ENCODE results near the gene ZNF10.
A peak's percentile ranks its signal among the peaks of the same experiment; 100 is the strongest.

ZNF10 gene

GRCh38 chr12:133129368-133130037 lies 924 bp upstream of the ZNF10 start:
- H3K36me3 ChIP-seq: peaks cover 62% of the 10 kb centered on the region
- peaks cover 74% of the 10 kb centered on the region for H3K9me3 ChIP-seq
- TF ChIP-seq Cebpa-rat (IDR thresholded peaks at IDR 0.05): no peak
- no peaks in the 10 kb centered on the region for H3K27me3 ChIP-seq
- H3K27ac ChIP-seq: peak overlapping the region; percentile 84
- peak overlapping the region; percentile 58 for H3K4me2 ChIP-seq
- H3K4me3 ChIP-seq: peak overlapping the region; percentile 89
- peak overlapping the region; percentile 88 for H3K9ac ChIP-seq
- H3K4me1 ChIP-seq: peaks cover 12% of the 10 kb centered on the region; the same call in 1 of the 2 replicates
- no peaks in the 10 kb centered on the region for H4K20me1 ChIP-seq

GRCh38 chr12:133130808-133131128 lies 341 bp downstream of the ZNF10 start:
- H3K9me3 ChIP-seq: peaks cover 74% of the 10 kb centered on the region
- H3K4me2 ChIP-seq: peak overlapping the region; percentile 79
- peak overlapping the region; percentile 84 for H3K27ac ChIP-seq
- TF ChIP-seq Cebpa-rat (IDR thresholded peaks at IDR 0.05): no peak
- H3K4me1 ChIP-seq: peaks cover 12% of the 10 kb centered on the region; the same call in 1 of the 2 replicates
- H4K20me1 ChIP-seq: no peaks in the 10 kb centered on the region
- H3K4me3 ChIP-seq: peak overlapping the region; percentile 89
- peak overlapping the region; percentile 88 for H3K9ac ChIP-seq
- no peaks in the 10 kb centered on the region for H3K27me3 ChIP-seq
- peaks cover 63% of the 10 kb centered on the region for H3K36me3 ChIP-seq

- Histone ChIP-seq H3K9ac (no peak overlapping the region), H3K27ac (no peak overlapping the region), H3K36me3 (peaks cover 85% of the 10 kb centered on the region), H3K4me2 (no peak overlapping the region), H3K9me3 (peaks cover 89% of the 10 kb centered on the region), H3K4me1 (peaks cover 8% of the 10 kb centered on the region; the same call in 1 of the 2 replicates), H4K20me1 (no peaks in the 10 kb centered on the region), H3K27me3 (no peaks in the 10 kb centered on the region), H3K4me3 (no peak overlapping the region)
- no peak for TF ChIP-seq Cebpa-rat (IDR thresholded peaks at IDR 0.05)
Measured at GRCh38 chr12:133135747-133136146, 5.3 kb downstream of the ZNF10 start.

DNA sequence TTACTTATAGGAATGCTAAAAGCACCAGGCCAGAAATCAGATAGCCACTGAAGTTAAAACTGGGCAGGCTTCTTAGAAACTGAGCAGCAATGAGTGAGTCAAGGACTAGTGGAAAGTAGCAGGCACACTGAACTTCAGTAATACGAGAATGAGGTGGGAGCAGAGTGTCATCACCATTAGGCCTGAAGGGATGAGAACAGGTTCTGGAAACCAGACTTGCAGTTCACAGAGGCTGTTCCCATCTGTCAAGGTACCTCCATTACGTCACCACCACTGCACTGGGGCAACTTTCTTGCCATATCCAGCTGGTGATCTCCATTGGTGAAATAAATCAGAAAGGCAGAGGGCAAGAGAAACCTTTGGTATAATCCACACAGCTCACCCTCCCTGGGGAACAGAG lies 15.6 kb downstream of the ZNF10 start:
- H4K20me1 ChIP-seq: no peaks in the 10 kb centered on the region
- H3K9ac ChIP-seq: no peak overlapping the region
- no peaks in the 10 kb centered on the region for H3K4me1 ChIP-seq
- TF ChIP-seq Cebpa-rat (IDR thresholded peaks at IDR 0.05): no peak
- H3K4me3 ChIP-seq: no peak overlapping the region
- peaks cover 98% of the 10 kb centered on the region for H3K9me3 ChIP-seq
- peaks cover 99% of the 10 kb centered on the region for H3K36me3 ChIP-seq
- no peaks in the 10 kb centered on the region for H3K27me3 ChIP-seq
- H3K27ac ChIP-seq: no peak overlapping the region
- H3K4me2 ChIP-seq: no peak overlapping the region

DNA sequence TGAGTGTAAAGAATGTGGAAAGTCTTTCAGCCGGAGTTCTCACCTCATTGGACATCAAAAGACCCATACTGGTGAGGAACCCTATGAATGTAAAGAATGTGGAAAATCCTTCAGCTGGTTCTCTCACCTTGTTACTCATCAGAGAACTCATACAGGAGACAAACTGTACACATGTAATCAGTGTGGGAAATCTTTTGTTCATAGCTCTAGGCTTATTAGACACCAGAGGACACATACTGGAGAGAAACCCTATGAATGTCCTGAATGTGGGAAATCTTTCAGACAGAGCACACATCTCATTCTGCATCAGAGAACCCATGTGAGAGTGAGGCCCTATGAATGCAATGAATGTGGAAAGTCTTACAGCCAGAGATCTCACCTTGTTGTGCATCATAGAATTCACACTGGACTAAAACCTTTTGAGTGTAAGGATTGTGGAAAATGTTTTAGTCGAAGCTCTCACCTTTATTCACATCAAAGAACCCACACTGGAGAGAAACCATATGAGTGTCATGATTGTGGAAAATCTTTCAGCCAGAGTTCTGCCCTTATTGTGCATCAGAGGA lies 25.8 kb downstream of the ZNF10 start:
- TF ChIP-seq Cebpa-rat (IDR thresholded peaks at IDR 0.05): no peak

DNA sequence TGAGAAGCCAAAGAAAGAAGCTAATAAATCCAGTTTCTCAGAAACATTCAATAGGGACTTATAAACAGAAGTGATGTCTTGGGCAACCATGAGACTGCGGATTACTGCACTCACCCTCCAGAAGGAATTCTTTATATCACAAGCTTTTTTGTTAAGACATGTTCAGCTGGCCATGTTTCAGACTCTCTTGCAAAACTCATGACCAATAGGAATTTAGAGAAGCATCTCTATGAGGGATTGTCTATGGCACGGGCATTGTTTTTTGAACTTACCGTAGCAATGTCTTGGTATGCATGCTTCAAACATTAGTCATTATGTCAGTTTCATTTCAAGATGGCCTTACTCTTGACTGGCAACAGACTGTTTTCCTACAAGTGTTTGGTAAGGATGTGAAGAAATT lies 35.3 kb downstream of the ZNF10 start:
- H3K4me3 ChIP-seq: no peak overlapping the region
- no peak overlapping the region for H3K27ac ChIP-seq
- H3K4me2 ChIP-seq: no peak overlapping the region
- H3K36me3 ChIP-seq: 0 out of 2 replicates have a peak, but pooled peaks cover 6% of the 10 kb centered on the region
- H3K27me3 ChIP-seq: no peaks in the 10 kb centered on the region
- peaks cover 95% of the 10 kb centered on the region for H3K9me3 ChIP-seq
- no peak for TF ChIP-seq Cebpa-rat (IDR thresholded peaks at IDR 0.05)
- no peak overlapping the region for H3K9ac ChIP-seq
- H4K20me1 ChIP-seq: no peaks in the 10 kb centered on the region
- H3K4me1 ChIP-seq: peaks cover 11% of the 10 kb centered on the region

More for the DNA sequence above, 25.8 kb downstream of the ZNF10 start:
- peaks cover 100% of the 10 kb centered on the region for H3K9me3 ChIP-seq
- H3K4me1 ChIP-seq: peaks cover 1% of the 10 kb centered on the region; the same call in 1 of the 2 replicates
- H3K4me3 ChIP-seq: peak overlapping the region; percentile 32
- no peak overlapping the region for H3K27ac ChIP-seq
- no peak overlapping the region for H3K4me2 ChIP-seq
- H3K9ac ChIP-seq: no peak overlapping the region
- H4K20me1 ChIP-seq: no peaks in the 10 kb centered on the region
- peaks cover 89% of the 10 kb centered on the region for H3K36me3 ChIP-seq
- no peaks in the 10 kb centered on the region for H3K27me3 ChIP-seq

GRCh38 chr12:133172491-133172890 lies 42.1 kb downstream of the ZNF10 start:
- H3K4me3 ChIP-seq: no peak overlapping the region
- no peak overlapping the region for H3K9ac ChIP-seq
- H3K27me3 ChIP-seq: no peaks in the 10 kb centered on the region
- H4K20me1 ChIP-seq: no peaks in the 10 kb centered on the region
- no peak overlapping the region for H3K4me2 ChIP-seq
- H3K9me3 ChIP-seq: peaks cover 94% of the 10 kb centered on the region
- no peak for TF ChIP-seq Cebpa-rat (IDR thresholded peaks at IDR 0.05)
- H3K4me1 ChIP-seq: no peaks in the 10 kb centered on the region
- no peaks in the 10 kb centered on the region for H3K36me3 ChIP-seq
- no peak overlapping the region for H3K27ac ChIP-seq

DNA sequence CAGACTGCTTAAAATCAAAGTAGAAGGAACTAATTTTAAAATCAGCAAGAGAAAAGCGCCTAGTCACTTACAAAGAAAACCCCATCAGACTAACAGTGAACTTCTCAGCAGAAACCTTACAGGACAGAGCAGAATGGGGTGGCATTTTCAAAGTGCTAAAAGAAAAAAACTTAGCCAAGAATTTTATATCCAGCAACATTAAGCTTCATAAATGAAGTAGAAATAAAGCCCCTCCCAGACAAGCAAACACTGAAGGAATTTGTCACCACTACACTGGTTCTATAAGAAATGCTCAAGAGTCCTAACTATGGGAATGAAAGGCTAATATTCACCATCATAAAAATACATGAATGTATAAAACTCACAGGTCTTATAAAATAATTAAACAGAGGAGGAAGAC lies 44.5 kb downstream of the ZNF10 start:
- Histone ChIP-seq H3K27ac (no peak overlapping the region), H3K4me2 (no peak overlapping the region), H4K20me1 (no peaks in the 10 kb centered on the region), H3K27me3 (no peaks in the 10 kb centered on the region), H3K36me3 (no peaks in the 10 kb centered on the region), H3K9me3 (peaks cover 95% of the 10 kb centered on the region), H3K4me1 (no peaks in the 10 kb centered on the region), H3K9ac (no peak overlapping the region), H3K4me3 (no peak overlapping the region)
- no peak for TF ChIP-seq Cebpa-rat (IDR thresholded peaks at IDR 0.05)

- H3K9me3 ChIP-seq: peaks cover 83% of the 10 kb centered on the region
- H3K27ac ChIP-seq: no peak overlapping the region
- no peaks in the 10 kb centered on the region for H4K20me1 ChIP-seq
- H3K27me3 ChIP-seq: no peaks in the 10 kb centered on the region
- peak overlapping the region; percentile 100; the same call in 1 of the 2 replicates for H3K4me3 ChIP-seq
- no peak for TF ChIP-seq Cebpa-rat (IDR thresholded peaks at IDR 0.05)
- H3K36me3 ChIP-seq: peaks cover 34% of the 10 kb centered on the region
- peaks cover 10% of the 10 kb centered on the region for H3K4me1 ChIP-seq
- H3K4me2 ChIP-seq: no peak overlapping the region
- no peak overlapping the region for H3K9ac ChIP-seq
Measured at GRCh38 chr12:133180669-133181068, 50.2 kb downstream of the ZNF10 start.

GRCh38 chr12:133181238-133181959 lies 51.0 kb downstream of the ZNF10 start, which contains the start of gene ZNF268:
TSS of gene ZNF268 (plus strand) at chr12:133181495. CDS start at chr12:133181998, 503 bp downstream.
- peaks cover 10% of the 10 kb centered on the region for H3K4me1 ChIP-seq
- peak within 1 kb of the TSS; percentile 97 for H3K9ac ChIP-seq
- peaks cover 84% of the 10 kb centered on the region for H3K9me3 ChIP-seq
- no peaks in the 10 kb centered on the region for H3K27me3 ChIP-seq
- H3K4me2 ChIP-seq: peak within 1 kb of the TSS; percentile 92
- H4K20me1 ChIP-seq: no peaks in the 10 kb centered on the region
- H3K36me3 ChIP-seq: peaks cover 41% of the 10 kb centered on the region
- peak within 1 kb of the TSS; percentile 94 for H3K27ac ChIP-seq
- peak; percentile 52; the same call in 1 of the 2 replicates for TF ChIP-seq Cebpa-rat (IDR thresholded peaks at IDR 0.05)
- peak within 1 kb of the TSS; percentile 100 for H3K4me3 ChIP-seq

Measured in BLaER1 (cell line).